SK-N-SH (cell line): Measurements from ENCODE around the gene KLHL12. TPM values are rescaled to one million over a fixed set of nuclear protein-coding genes. Genes with fewer than 3 reads are reported as not detected.

Experiments
- CTCF ChIA-PET: fragments of 300-600, 350-600 bp; formaldehyde crosslinking; extraction: SDS; loops from one replicate; lab custom pipeline; 2021; lab: Yijun Ruan, JAX
- POLR2A ChIA-PET: fragments of 350-600 bp; sonication (Branson Sonifier 250); formaldehyde crosslinking; extraction: SDS; loops from one replicate; lab custom pipeline; 2020; ENCODE audit warnings: antibody characterized with exemption, inconsistent platforms; lab: Yijun Ruan, JAX
- DNase-seq: peaks from one replicate; pipeline ENCODE4 v3.0.0; 2012
- H2AFZ ChIP-seq: fragments of 200-600 bp; sonication (generic); 2 replicates; pipeline ENCODE4 v1.8.1; 2016; ENCODE audit warnings: antibody characterized with exemption, mild to moderate bottlenecking, low read depth
- H3F3A ChIP-seq: fragments of 200-600 bp; sonication (generic); replicated peaks from 2 replicates; pipeline ENCODE3; 2016; ENCODE audit warnings: antibody characterized with exemption, mild to moderate bottlenecking; ENCODE audit not compliant: insufficient read depth
- H3K27ac ChIP-seq, 2 experiments: fragments of 200-500 bp in 1 of 2; fragments of 200-600 bp in 1 of 2; sonication (Bioruptor generic) in 1 of 2; sonication (generic), shearing (Covaris generic) in 1 of 2; 2 replicates each; pipeline versions ENCODE4 v1.5.1 to v1.6.1; 2014 to 2016; ENCODE audit warnings: low read depth in 2 of 2, inconsistent platforms in 1 of 2, low read length in 1 of 2, mild to moderate bottlenecking in 1 of 2, mixed read lengths in 1 of 2
- H3K27me3 ChIP-seq: fragments of 200-600 bp; sonication (generic), shearing (Covaris generic); 2 replicates; pipeline ENCODE4 v1.6.1; 2016; ENCODE audit warnings: mixed run types; ENCODE audit not compliant: insufficient read depth
- H3K36me3 ChIP-seq, 2 experiments: fragments of 200-500 bp in 1 of 2; fragments of 200-600 bp in 1 of 2; sonication (Bioruptor generic) in 1 of 2; sonication (generic) in 1 of 2; replicated peaks in 1 of 2; 2 replicates each; pipeline versions ENCODE3 to v1.5.1; 2014 to 2016; ENCODE audit warnings: low read length in 1 of 2, mild to moderate bottlenecking in 1 of 2; ENCODE audit not compliant: insufficient read depth in 2 of 2, control insufficient read depth in 1 of 2
- H3K4me1 ChIP-seq, 2 experiments: fragments of 200-500 bp in 1 of 2; fragments of 200-600 bp in 1 of 2; sonication (Bioruptor generic) in 1 of 2; sonication (generic), shearing (Covaris generic) in 1 of 2; 2 replicates each; pipeline versions ENCODE4 v1.5.1 to v1.6.1; 2014 to 2016; ENCODE audit warnings: low read depth in 1 of 2, low read length in 1 of 2, mixed run types in 1 of 2; ENCODE audit not compliant: insufficient read depth in 2 of 2, control insufficient read depth in 1 of 2
- H3K4me2 ChIP-seq: fragments of 200-600 bp; sonication (generic), shearing (Covaris generic); 2 replicates; pipeline ENCODE4 v1.6.1; 2017; ENCODE audit warnings: mixed run types
- H3K4me3 ChIP-seq, 2 experiments: fragments of 200-500 bp in 1 of 2; fragments of 200-600 bp in 1 of 2; sonication (Bioruptor generic) in 1 of 2; sonication (generic), shearing (Covaris generic) in 1 of 2; 2 replicates each; pipeline versions ENCODE4 v1.5.1 to v1.8.1; 2014 to 2016; ENCODE audit warnings: low read depth in 2 of 2, inconsistent platforms in 1 of 2, low read length in 1 of 2, mild to moderate bottlenecking in 1 of 2, mixed read lengths in 1 of 2, moderate library complexity in 1 of 2
- H3K79me2 ChIP-seq: fragments of 200-600 bp; sonication (generic); 2 replicates; pipeline ENCODE4 v1.8.1; 2017; ENCODE audit warnings: mild to moderate bottlenecking; ENCODE audit not compliant: insufficient read depth
- H3K9ac ChIP-seq: fragments of 200-600 bp; sonication (generic); 2 replicates; pipeline ENCODE4 v1.6.1; 2017; ENCODE audit warnings: mixed run types
- H3K9me2 ChIP-seq: fragments of 200-600 bp; sonication (generic); 2 replicates; pipeline ENCODE4 v1.6.1; 2017; ENCODE audit warnings: mixed run types
- H3K9me3 ChIP-seq: fragments of 200-600 bp; sonication (generic); 2 replicates; pipeline ENCODE4 v1.6.1; 2017; ENCODE audit warnings: mixed run types, mild to moderate bottlenecking, moderate library complexity
- H4K20me1 ChIP-seq: fragments of 200-600 bp; sonication (generic); 2 replicates; pipeline ENCODE4 v1.6.1; 2017; ENCODE audit warnings: mild to moderate bottlenecking, mixed run types; ENCODE audit not compliant: insufficient read depth
- CHD2 ChIP-seq: fragments of 150-350 bp; IDR thresholded peaks from 2 replicates; pipeline ENCODE4 v1.6.1; 2018; ENCODE audit warnings: low read length; ENCODE audit not compliant: partially characterized antibody
- CTCF ChIP-seq: fragments of 200-600 bp; sonication (generic); IDR thresholded peaks from 2 replicates; pipeline ENCODE4 v1.6.1; 2017; ENCODE audit warnings: antibody characterized with exemption, mild to moderate bottlenecking, moderate library complexity
- ELF1 ChIP-seq: IDR thresholded peaks from 2 replicates; pipeline ENCODE4 v1.4.0; 2012
- EP300 ChIP-seq, 2 experiments: IDR thresholded peaks; 2 replicates each; pipeline versions ENCODE4 v1.4.0 to v1.6.1; 2012; ENCODE audit warnings: borderline replicate concordance in 1 of 2, low read depth in 1 of 2, low read length in 1 of 2
- EZH2phosphoT487 ChIP-seq: fragments of 200-600 bp; sonication (generic); IDR thresholded peaks from 2 replicates; pipeline ENCODE4 v1.6.1; 2017; ENCODE audit warnings: low read depth, mixed run types, mild to moderate bottlenecking, antibody characterized with exemption, moderate library complexity, borderline replicate concordance
- FOXJ3 ChIP-seq: sonication (generic); formaldehyde crosslinking; IDR thresholded peaks from 2 replicates; pipeline ENCODE4 v1.5.1; 2020; ENCODE audit warnings: mild to moderate bottlenecking, missing genetic modification reagents
- FOXM1 ChIP-seq: IDR thresholded peaks from 2 replicates; pipeline ENCODE4 v1.4.0; 2012; ENCODE audit warnings: low read depth, mild to moderate bottlenecking
- MAX ChIP-seq: IDR thresholded peaks from 2 replicates; pipeline ENCODE4 v1.4.0; 2012; ENCODE audit warnings: low read depth
- MEF2A ChIP-seq: IDR thresholded peaks from 2 replicates; pipeline ENCODE4 v1.4.0; 2012; ENCODE audit warnings: low read depth, borderline replicate concordance
- MXI1 ChIP-seq: IDR thresholded peaks from 2 replicates; pipeline ENCODE4 v1.6.1; 2012; ENCODE audit warnings: mild to moderate bottlenecking, low read depth, low read length, improper control_type of control experiment
- PBX3 ChIP-seq: IDR thresholded peaks from 2 replicates; pipeline ENCODE4; 2012
- POLR2AphosphoS5 ChIP-seq: IDR thresholded peaks from 2 replicates; pipeline ENCODE4 v1.6.1; 2012; ENCODE audit warnings: low read depth, low read length
- RXRA ChIP-seq: IDR thresholded peaks from 2 replicates; pipeline ENCODE4 v1.4.0; 2012; ENCODE audit warnings: low read depth, mild to moderate bottlenecking, borderline replicate concordance
- SIN3A ChIP-seq: IDR thresholded peaks from 2 replicates; pipeline ENCODE4 v1.6.1; 2012; ENCODE audit warnings: low read depth, mild to moderate bottlenecking, low read length, moderate library complexity, borderline replicate concordance
- ZBTB33 ChIP-seq: IDR thresholded peaks from 2 replicates; pipeline ENCODE4 v1.4.0; 2012; ENCODE audit warnings: low read depth, borderline replicate concordance
- WGBS: methylation state at CpG from one replicate; pipeline ENCODE4 v1.1.6; 2017; ENCODE audit warnings: low lambda C conversion rate; 5-methylcytosine and 5-hydroxymethylcytosine counted together
- polyA plus RNA-seq, 3 experiments: library from polyadenylated mRNA; depleted of rRNA; stranded (reverse); fragments of >200 nt; gene quantifications; 2 replicates each; pipeline ENCODE4 v1.2.3, GENCODE V29; 2012

KLHL12 gene
- polyA plus RNA-seq, 1 of the 3 experiments (the other 2 are of a cell fraction): 22.6 TPM

GRCh38 chr1:202879128-202879527 lies 47.9 kb downstream of the KLHL12 start:
- 93% methylated on average over 1 of the region's 1 CpG for WGBS
- H3K4me1 ChIP-seq: no peaks in the 10 kb centered on the region
- peaks cover 5% of the 10 kb centered on the region; the same call in 1 of the 2 replicates for H4K20me1 ChIP-seq
- H3F3A ChIP-seq: no peaks in the 10 kb centered on the region
- H2AFZ ChIP-seq: no peak overlapping the region
- no peak overlapping the region for H3K9ac ChIP-seq
- H3K79me2 ChIP-seq: peaks cover 20% of the 10 kb centered on the region
- no peak for TF ChIP-seq FOXM1
- no peak for TF ChIP-seq EZH2phosphoT487
- no peak for TF ChIP-seq MAX
- no peak for TF ChIP-seq POLR2AphosphoS5
- no peak overlapping the region for H3K4me3 ChIP-seq
- POLR2A ChIA-PET: no interaction called here
- CTCF ChIA-PET: interaction anchor here (1.1 kb wide), 1 partner anchor 17 kb away, joined by 5 read pairs; no protein-coding TSS in a partner anchor
- H3K9me3 ChIP-seq: no peaks in the 10 kb centered on the region
- H3K27ac ChIP-seq: no peak overlapping the region
- H3K36me3 ChIP-seq: peaks cover 14 to 29% of the 10 kb centered on the region in 2 experiments
- no peak overlapping the region for H3K4me2 ChIP-seq
- no peak for DNase-seq
- no peaks in the 10 kb centered on the region for H3K9me2 ChIP-seq
- no peaks in the 10 kb centered on the region for H3K27me3 ChIP-seq

- no peak for DNase-seq
- Histone ChIP-seq H3K27me3 (no peaks in the 10 kb centered on the region), H3K4me1 (no peaks in the 10 kb centered on the region), H2AFZ (no peak overlapping the region), H3K4me2 (no peak overlapping the region), H3F3A (peaks cover 3% of the 10 kb centered on the region), H3K9me2 (no peaks in the 10 kb centered on the region), H3K79me2 (no peaks in the 10 kb centered on the region), H3K36me3 (peaks cover 0 to 2% of the 10 kb centered on the region in 2 experiments), H4K20me1 (no peaks in the 10 kb centered on the region), H3K27ac (no peak overlapping the region), H3K9me3 (no peaks in the 10 kb centered on the region), H3K9ac (no peak overlapping the region), H3K4me3 (no peak overlapping the region)
- 80% methylated on average over 4 of the region's 4 CpGs for WGBS
- ChIA-PET POLR2A (interaction anchor here (0.6 kb wide), 1 partner anchor 621 kb away, joined by 3 read pairs; no protein-coding TSS in a partner anchor), CTCF (no interaction called here)
- TF ChIP-seq ZBTB33: no peak
- no peak for TF ChIP-seq EP300 (IDR thresholded peaks at IDR 0.05; ENCODE audit: borderline replicate concordance in 1 of 2, low read depth in 1 of 2, low read length in 1 of 2)
- no peak for TF ChIP-seq MEF2A
- TF ChIP-seq EZH2phosphoT487: no peak
- TF ChIP-seq PBX3: no peak
- TF ChIP-seq MXI1: no peak
- TF ChIP-seq CTCF: no peak
- TF ChIP-seq RXRA: no peak
- no peak for TF ChIP-seq SIN3A
- no peak for TF ChIP-seq CHD2
- TF ChIP-seq FOXJ3 (CRISPR knock-in tag): no peak
- TF ChIP-seq POLR2AphosphoS5: no peak
- no peak for TF ChIP-seq ELF1
Observed at GRCh38 chr1:202873026-202873425, 54.0 kb downstream of the KLHL12 start.
